ENCODE data around the gene KRT5.

GRCh38 chr12:52517888-52518287 lies 2.3 kb downstream of the KRT5 start:
- no peak for TF ChIP-seq CTCF (conservative IDR thresholded peaks at IDR 0.05)
- no peak for TF ChIP-seq ZFX (IDR thresholded peaks at IDR 0.05)
